Measurements from ENCODE around the gene USP15.
"Not testable (repeated sequence)": the region's sequence is repeated elsewhere in the genome, so short reads cannot be mapped to it uniquely, and the experiment has no call there.

The USP15 gene

DNA sequence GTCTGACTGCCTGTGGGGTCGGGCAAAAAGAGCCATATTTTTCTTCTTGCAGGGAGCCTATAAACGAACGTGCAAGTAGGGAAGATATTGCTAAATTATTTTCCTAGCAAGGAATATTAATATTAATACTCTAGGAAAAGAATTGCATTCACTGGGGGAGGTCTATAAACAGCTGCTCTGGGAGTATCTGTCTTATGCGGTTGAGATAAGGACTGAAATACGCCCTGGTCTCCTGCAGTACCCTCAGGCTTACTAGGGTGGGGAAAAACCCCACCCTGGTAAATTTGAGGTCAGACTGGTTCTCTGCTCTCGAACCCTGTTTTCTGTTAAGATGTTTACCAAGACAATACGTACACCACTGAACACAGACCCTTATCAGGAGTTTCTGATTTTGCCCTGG is 203.0 kb downstream of the USP15 start:
- not testable (repeated sequence) for DNase-seq
